ENCODE measurements around the gene MYO7A. TPM values are rescaled to one million over a fixed set of nuclear protein-coding genes. Genes with fewer than 3 reads are reported as not detected.

MYO7A gene
- total and polyA plus RNA-seq, 2 of the 8 experiments (the other 6 are each of a cell fraction or from before 2014, with no cell fraction given), result 1.5 to 1.9 TPM

DNA sequence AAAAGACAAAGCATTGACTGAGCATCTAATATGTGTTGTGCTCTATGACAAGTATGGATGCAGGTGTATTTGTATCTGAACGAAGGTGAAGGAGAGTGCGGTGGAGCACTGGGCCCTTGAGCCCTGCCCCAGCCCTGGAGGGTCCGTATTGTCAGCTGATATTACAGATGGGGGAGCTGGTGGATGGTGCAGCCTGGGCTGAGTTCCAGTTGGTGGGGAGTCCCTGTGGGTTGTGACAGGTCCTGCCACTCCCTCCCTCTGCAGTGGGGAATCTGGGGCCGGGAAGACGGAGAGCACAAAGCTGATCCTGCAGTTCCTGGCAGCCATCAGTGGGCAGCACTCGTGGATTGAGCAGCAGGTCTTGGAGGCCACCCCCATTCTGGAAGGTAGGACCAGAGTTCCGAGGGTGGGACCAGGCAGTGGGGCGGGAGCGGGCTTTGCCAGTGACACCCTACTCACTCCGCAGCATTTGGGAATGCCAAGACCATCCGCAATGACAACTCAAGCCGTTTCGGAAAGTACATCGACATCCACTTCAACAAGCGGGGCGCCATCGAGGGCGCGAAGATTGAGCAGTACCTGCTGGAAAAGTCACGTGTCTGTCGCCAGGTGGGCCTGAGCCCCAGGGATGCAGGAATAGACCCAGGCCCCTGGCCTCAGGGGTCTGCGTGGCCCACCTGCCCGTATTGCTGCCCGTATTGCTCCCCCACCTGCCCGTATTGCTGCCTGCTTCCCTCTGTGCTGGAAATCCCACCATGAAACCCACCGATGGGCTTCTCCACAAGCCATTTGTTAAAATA lies 28.6 kb downstream of the MYO7A start (continued):
- no peak for TF ChIP-seq SP4 (IDR thresholded peaks at IDR 0.05; ENCODE audit: low read length)
- TF ChIP-seq JUND (IDR thresholded peaks at IDR 0.05; ENCODE audit: low read length), result no peak
- TF ChIP-seq HDAC2 (IDR thresholded peaks at IDR 0.05; ENCODE audit: borderline replicate concordance in 1 of 2, low read depth in 2 of 2, low read length in 2 of 2), result no peak
- TF ChIP-seq RFX5 (IDR thresholded peaks at IDR 0.05; ENCODE audit: borderline replicate concordance, low read depth, low read length), result no peak
- no peak for TF ChIP-seq SIX5 (IDR thresholded peaks at IDR 0.05; ENCODE audit: low read depth, low read length)
- no peak for TF ChIP-seq BRCA1 (IDR thresholded peaks at IDR 0.05; ENCODE audit: low read depth, low read length)
- TF ChIP-seq EZH2 (IDR thresholded peaks at IDR 0.05; ENCODE audit: low read depth, low read length, severe bottlenecking), result no peak
